Measurements from ENCODE around the gene FOXE1.

FOXE1 gene

DNA sequence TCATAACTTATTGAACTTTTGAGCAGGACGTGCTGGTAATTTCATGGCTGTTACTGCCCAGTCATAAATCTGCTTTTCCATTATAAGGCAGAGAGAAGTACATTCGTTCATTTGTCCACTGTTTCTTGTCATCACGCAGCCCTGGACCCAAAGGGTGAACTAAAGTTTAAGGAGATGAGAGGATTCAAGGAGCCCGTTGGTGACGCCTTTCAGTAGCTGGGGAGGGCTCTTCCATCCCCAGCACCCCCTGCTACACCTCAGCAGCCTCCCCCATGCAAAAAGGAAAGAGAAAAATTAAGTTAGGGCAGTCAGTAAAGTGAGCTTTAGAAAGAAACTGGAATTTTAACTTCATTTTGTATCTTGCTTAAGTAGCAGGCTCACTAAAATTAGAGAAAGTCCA, 2.9 kb downstream of the FOXE1 start:
- no peak for DNase-seq (ENCODE audit: low read depth)
- H3K4me3 ChIP-seq (ENCODE audit: low read length), result no peak overlapping the region
- TF ChIP-seq, protein P1, sequence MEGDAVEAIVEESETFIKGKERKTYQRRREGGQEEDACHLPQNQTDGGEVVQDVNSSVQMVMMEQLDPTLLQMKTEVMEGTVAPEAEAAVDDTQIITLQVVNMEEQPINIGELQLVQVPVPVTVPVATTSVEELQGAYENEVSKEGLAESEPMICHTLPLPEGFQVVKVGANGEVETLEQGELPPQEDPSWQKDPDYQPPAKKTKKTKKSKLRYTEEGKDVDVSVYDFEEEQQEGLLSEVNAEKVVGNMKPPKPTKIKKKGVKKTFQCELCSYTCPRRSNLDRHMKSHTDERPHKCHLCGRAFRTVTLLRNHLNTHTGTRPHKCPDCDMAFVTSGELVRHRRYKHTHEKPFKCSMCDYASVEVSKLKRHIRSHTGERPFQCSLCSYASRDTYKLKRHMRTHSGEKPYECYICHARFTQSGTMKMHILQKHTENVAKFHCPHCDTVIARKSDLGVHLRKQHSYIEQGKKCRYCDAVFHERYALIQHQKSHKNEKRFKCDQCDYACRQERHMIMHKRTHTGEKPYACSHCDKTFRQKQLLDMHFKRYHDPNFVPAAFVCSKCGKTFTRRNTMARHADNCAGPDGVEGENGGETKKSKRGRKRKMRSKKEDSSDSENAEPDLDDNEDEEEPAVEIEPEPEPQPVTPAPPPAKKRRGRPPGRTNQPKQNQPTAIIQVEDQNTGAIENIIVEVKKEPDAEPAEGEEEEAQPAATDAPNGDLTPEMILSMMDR (conservative IDR thresholded peaks at IDR 0.05; ENCODE audit: low read depth, low read length), result no peak

DNA sequence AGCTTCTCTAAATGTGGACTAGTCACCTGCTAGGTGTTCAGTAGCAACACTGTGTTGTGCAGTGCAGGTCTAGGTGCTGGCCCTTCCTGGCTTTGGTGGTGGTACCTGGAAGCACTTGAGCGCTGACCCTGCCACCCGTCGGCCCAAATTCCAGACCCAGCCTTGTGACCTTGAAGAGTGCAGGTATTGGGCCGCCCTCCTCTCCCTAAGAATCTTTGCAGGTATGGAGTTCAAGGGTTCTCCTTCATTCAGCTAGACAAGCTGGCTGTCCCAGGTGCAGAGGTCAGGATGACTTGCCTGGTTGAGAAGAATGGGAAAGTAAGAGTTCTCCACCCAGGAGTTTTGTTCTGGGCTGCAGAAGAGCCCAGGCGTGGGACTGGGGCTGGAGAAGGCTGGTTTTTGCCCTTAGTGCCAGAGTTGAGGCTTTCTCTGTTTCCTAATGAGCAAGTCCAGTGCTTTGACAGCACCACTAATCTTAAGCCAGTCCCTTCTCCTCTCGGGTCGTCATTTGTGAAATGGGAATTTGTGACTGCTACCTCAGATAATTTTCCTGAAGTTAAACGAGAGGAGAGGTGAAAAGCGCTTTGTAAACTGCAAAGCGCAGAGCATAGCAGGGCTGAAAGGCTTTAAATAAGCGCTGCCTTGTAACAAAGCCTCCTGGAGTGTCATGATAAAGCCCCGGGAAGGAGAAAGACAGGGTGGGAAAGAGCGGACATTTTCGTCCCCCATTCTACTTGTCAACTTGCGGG, 4.0 kb downstream of the FOXE1 start:
- TF ChIP-seq, protein P1 (conservative IDR thresholded peaks at IDR 0.05; ENCODE audit: low read depth, low read length), result no peak
- no peak overlapping the region for H3K4me3 ChIP-seq (ENCODE audit: low read length)
- DNase-seq (ENCODE audit: low read depth), result no peak

DNA sequence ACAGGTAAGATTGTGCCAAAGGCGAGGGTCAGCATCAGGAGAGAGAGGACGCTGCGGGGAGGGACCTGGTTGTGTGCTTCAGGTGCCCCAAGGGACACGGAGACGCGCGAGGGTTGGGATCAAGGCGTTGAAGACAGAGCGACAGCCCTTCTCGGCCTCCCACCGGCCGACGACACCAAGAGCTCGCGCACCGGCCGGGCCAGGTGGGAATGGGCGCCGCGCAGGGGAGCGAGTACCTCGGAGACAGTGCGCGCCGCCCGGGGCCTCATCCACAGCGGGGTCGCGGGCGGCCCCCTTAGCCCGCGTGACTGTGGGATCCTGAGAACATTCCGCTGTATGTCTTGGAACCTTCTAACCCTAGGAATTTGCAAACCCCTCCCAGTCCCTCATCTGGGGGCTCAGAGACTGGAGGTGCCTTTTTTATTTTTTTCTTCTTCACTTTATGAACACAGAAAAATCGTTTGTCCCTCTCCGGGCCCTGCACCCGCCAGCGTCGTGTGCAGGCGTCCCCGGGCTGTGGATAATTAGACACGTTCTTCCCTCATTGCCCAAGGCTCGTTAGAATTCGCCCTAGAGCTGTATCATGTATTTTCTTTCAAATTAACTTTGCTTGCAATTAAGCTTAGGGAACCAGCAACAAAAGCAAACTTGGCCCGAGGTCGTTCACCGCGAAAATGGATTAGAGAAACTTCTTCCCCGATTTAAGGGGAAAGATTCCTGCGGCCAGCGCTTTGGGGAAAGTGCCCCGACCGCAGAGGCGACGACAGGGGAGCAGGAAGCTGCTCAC, 4.8 kb downstream of the FOXE1 start:
- H3K4me3 ChIP-seq (ENCODE audit: low read length), result no peak overlapping the region
- TF ChIP-seq, protein P1 (conservative IDR thresholded peaks at IDR 0.05; ENCODE audit: low read depth, low read length), result no peak
- DNase-seq (ENCODE audit: low read depth), result no peak

DNA sequence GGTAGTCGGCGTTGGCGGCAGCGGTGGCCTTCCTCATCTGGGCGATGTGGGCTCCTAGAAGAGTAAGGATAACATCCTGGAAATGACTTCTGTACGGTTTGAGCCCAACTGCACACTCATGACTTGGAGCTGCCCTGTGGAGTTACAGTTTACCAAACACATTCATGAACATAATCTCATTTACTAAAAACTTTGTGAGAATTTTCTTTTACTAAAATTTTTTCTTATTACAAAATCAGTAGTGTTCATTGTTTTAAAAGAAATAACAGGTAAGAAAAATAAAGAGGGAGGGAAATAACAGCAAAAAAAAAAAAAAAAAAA, 5.3 kb downstream of the FOXE1 start:
- no peak overlapping the region for H3K4me3 ChIP-seq (ENCODE audit: low read length)
- no peak for DNase-seq (ENCODE audit: low read depth)
- TF ChIP-seq, protein P1 (conservative IDR thresholded peaks at IDR 0.05; ENCODE audit: low read depth, low read length), result no peak

DNA sequence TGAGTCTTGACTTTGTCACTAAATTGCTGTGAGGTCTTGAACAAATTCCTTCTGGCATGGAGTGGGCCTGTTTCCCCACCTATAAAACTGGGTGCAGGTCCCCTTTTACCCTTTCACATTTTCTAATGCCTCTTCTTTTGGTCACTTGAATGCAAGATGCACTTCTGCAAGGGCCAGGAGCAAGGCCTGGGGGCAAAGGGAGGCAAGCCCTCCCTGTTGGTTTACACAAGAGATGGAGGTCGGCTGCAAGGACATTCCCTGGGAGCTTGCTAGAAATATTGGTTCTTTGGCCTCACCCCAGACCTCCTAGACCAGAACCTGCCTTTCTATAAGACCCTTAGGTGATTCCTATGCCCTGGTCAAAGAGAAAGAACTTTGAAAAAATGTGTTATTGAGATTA, 5.8 kb downstream of the FOXE1 start:
- DNase-seq (ENCODE audit: low read depth), result no peak
- no peak overlapping the region for H3K4me3 ChIP-seq (ENCODE audit: low read length)
- TF ChIP-seq, protein P1 (conservative IDR thresholded peaks at IDR 0.05; ENCODE audit: low read depth, low read length), result no peak

DNA sequence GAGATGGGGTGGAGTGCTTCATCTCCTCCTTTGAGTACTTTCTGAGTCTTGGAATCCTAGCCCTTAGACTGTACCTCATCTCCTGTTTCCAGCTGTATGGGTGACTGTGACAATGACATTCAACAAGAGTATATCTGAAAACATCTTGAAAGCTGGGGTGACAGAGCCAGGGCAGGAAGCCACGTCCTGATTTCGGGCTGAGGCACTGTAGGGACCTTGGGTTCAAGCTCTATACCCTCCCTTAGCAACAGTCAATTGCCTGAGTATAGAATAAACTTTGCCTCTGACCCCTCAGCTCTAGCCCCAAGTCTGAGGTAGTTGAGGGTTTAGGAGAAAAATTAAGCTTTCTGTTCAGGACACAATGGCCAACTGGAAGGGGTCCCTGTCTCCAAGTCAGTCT, 6.3 kb downstream of the FOXE1 start:
- no peak overlapping the region for H3K4me3 ChIP-seq (ENCODE audit: low read length)
- TF ChIP-seq, protein P1 (conservative IDR thresholded peaks at IDR 0.05; ENCODE audit: low read depth, low read length), result no peak
- DNase-seq (ENCODE audit: low read depth), result no peak
